ENCODE data around the gene CAMTA1.

Gene CAMTA1

GRCh38 chr1:7334475-7335035 is 549.3 kb downstream of the CAMTA1 start:
- no peak for DNase-seq

- no peak for DNase-seq
Observed at GRCh38 chr1:7335224-7335879, 550.1 kb downstream of the CAMTA1 start.

- DNase-seq: no peak
Observed at GRCh38 chr1:7338439-7338838, 553.2 kb downstream of the CAMTA1 start.

- DNase-seq: no peak
Observed at GRCh38 chr1:7339014-7339413, 553.8 kb downstream of the CAMTA1 start.

GRCh38 chr1:7339953-7340352 is 554.7 kb downstream of the CAMTA1 start:
- DNase-seq: no peak

GRCh38 chr1:7341145-7341905 is 556.1 kb downstream of the CAMTA1 start:
- no peak for DNase-seq

GRCh38 chr1:7343882-7344281 is 558.6 kb downstream of the CAMTA1 start:
- DNase-seq: no peak

GRCh38 chr1:7344299-7344698 is 559.0 kb downstream of the CAMTA1 start:
- DNase-seq: no peak

GRCh38 chr1:7345516-7345915 is 560.3 kb downstream of the CAMTA1 start:
- DNase-seq: no peak

GRCh38 chr1:7346070-7346596 is 560.9 kb downstream of the CAMTA1 start:
- no peak for DNase-seq

GRCh38 chr1:7346600-7347570 is 561.6 kb downstream of the CAMTA1 start:
- DNase-seq: no peak

- DNase-seq: no peak
Observed at GRCh38 chr1:7348073-7348472, 562.8 kb downstream of the CAMTA1 start.

- no peak for DNase-seq
Observed at GRCh38 chr1:7348580-7348979, 563.3 kb downstream of the CAMTA1 start.

GRCh38 chr1:7350804-7351203 is 565.5 kb downstream of the CAMTA1 start:
- DNase-seq: no peak

- no peak for DNase-seq
Observed at GRCh38 chr1:7351649-7352048, 566.4 kb downstream of the CAMTA1 start.

- DNase-seq: no peak
Observed at GRCh38 chr1:7352364-7352763, 567.1 kb downstream of the CAMTA1 start.

- DNase-seq: no peak
Observed at GRCh38 chr1:7352974-7353373, 567.7 kb downstream of the CAMTA1 start.

GRCh38 chr1:7355646-7356045 is 570.4 kb downstream of the CAMTA1 start:
- DNase-seq: no peak

GRCh38 chr1:7356079-7356478 is 570.8 kb downstream of the CAMTA1 start:
- no peak for DNase-seq

GRCh38 chr1:7358425-7358824 is 573.2 kb downstream of the CAMTA1 start:
- no peak for DNase-seq

GRCh38 chr1:7360526-7360925 is 575.3 kb downstream of the CAMTA1 start:
- no peak for DNase-seq

GRCh38 chr1:7362947-7363346 is 577.7 kb downstream of the CAMTA1 start:
- DNase-seq: no peak

GRCh38 chr1:7363450-7363849 is 578.2 kb downstream of the CAMTA1 start:
- no peak for DNase-seq
